ENCODE measurements around the gene MITD1. TPM values are rescaled to one million over a fixed set of nuclear protein-coding genes. Genes with fewer than 3 reads are reported as not detected.

MITD1 gene
- total and polyA plus RNA-seq, 12 donors, result 14.4 to 70.1 (median 29.0) TPM

DNA sequence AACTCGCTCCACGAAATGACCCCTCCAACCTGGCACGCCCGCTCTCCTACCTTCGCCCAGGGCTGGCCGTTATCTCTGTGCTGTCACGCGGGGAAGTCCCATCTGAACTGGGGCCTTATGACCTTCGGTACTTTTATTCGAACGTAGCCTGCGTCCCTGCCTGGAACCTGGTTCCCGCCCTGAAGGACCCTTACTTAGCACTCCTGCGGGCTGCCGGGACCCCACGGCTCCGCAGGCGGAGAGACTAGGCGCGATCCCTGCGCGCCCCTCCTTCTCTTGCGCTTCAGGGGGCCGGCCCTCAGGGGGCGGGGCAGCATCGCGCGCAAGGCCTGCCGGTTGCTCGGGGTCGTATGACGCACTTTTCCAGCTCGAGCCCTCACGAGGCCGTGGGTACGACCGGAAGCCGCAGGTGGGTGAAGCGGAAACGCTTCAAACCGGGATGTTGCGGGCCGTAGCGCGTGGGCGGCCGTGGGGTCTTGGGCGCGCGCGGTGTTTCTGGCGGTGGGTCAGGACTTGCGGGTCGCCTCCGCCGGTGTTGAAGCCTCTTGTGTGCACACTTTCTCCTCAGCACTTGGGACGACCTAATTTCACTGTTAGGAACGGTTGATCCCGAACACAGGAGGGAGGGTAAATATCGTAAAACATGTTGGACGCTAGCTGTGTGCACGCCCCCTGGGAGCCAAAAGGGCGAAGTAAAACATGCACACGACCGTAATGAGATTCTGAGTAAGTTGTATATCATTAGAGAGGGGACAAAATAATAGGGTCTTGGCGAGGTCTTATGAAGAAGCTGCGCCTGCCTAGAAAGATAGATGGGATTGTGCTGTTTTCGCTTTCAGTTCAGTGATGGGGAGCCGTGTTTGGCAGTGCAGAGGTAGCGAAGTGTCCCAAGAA lies 26.0 kb downstream of the MITD1 start, which contains the start of the genes LIPT1 and TSGA10:
Gene LIPT1, plus strand, starts transcription at position 325 of the 894 bp plus-strand sequence. CDS start 6,991 bp downstream, outside the sequence.
Gene TSGA10, minus strand, starts transcription at position 300 of the 894 bp plus-strand sequence. CDS start 45,503 bp downstream, outside the sequence.
- Histone ChIP-seq H3K27me3 (no peaks in the 10 kb centered on the region), H3K4me1 (replicated peaks in 1 of 2) (peaks cover 0 to 24% of the 10 kb centered on the region in 2 donors), H3K4me3 (peak within 1 kb of the TSS; percentile 36 to 90 (median 72)), H3K27ac (peak within 1 kb of the TSS; percentile 45 to 96 (median 92)), H3K9me3 (replicated peaks in 1 of 3) (no peaks in the 10 kb centered on the region), H3K36me3 (replicated peaks in 1 of 2) (no peaks in the 10 kb centered on the region)
- 0 to 1% (median 0%) methylated on average over 35 to 70 of the region's 70 CpGs for WGBS, 4 donors
- intact Hi-C loops (cut with DNase I), result no loop called here
- TF ChIP-seq, protein P1, sequence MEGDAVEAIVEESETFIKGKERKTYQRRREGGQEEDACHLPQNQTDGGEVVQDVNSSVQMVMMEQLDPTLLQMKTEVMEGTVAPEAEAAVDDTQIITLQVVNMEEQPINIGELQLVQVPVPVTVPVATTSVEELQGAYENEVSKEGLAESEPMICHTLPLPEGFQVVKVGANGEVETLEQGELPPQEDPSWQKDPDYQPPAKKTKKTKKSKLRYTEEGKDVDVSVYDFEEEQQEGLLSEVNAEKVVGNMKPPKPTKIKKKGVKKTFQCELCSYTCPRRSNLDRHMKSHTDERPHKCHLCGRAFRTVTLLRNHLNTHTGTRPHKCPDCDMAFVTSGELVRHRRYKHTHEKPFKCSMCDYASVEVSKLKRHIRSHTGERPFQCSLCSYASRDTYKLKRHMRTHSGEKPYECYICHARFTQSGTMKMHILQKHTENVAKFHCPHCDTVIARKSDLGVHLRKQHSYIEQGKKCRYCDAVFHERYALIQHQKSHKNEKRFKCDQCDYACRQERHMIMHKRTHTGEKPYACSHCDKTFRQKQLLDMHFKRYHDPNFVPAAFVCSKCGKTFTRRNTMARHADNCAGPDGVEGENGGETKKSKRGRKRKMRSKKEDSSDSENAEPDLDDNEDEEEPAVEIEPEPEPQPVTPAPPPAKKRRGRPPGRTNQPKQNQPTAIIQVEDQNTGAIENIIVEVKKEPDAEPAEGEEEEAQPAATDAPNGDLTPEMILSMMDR (IDR thresholded peaks at IDR 0.05), result peak in 1 of 6 experiments; percentile 12
- peak; percentile 74 to 89 for TF ChIP-seq POLR2A (IDR thresholded peaks at IDR 0.05)
- peak; percentile 92 to 96 (median 95) for DNase-seq

DNA sequence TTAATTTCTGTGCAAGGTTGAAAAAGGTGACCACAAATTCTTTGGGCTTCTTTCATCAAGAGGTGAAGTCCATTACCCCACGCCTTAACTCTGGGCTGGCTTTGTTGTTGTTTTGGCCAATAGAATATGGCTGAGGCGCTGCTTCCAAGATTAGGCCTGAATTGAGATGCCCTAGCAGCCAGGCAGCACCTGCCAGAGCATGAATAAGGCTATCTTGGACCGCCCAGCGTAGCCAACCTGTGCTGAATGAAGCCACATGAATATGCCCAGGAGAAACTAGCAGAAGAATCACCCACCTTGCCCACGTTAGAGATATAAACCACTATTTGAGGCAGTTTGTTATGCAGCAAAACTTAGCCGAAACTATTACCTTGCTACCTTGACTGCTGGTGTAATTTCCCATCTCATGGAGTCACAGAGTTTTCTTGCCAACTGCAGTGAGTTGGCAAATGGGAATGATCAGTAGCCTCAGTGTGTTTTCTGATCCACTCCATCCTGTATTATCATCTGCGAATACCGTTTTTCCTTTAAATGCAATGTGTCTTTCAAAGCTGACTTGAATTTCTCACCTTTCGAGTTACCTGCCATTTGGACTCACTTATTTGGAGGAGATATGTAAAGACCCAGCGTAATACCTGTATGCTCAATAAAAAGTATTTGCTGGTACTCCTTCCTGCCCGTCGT lies 26.8 kb downstream of the MITD1 start:
- intact Hi-C loops (cut with DNase I), result no loop called here
- 34 to 43% (median 37%) methylated on average over 9 to 12 of the region's 12 CpGs for WGBS, 4 donors
- Histone ChIP-seq H3K36me3 (replicated peaks in 1 of 2) (no peaks in the 10 kb centered on the region), H3K27me3 (no peaks in the 10 kb centered on the region), H3K27ac (peak overlapping the region in 4 of 5 donors; percentile 68 to 96 (median 92)), H3K4me1 (replicated peaks in 1 of 2) (peaks cover 0 to 24% of the 10 kb centered on the region in 2 donors), H3K9me3 (replicated peaks in 1 of 3) (no peaks in the 10 kb centered on the region), H3K4me3 (peak overlapping the region in 3 of 4 donors; percentile 62 to 90 (median 82))
- TF ChIP-seq, protein P1 (IDR thresholded peaks at IDR 0.05), result no peak
- TF ChIP-seq POLR2A (IDR thresholded peaks at IDR 0.05), result no peak
- DNase-seq, result peak in 4 of 7 donors; percentile 15 to 58 (median 24)

DNA sequence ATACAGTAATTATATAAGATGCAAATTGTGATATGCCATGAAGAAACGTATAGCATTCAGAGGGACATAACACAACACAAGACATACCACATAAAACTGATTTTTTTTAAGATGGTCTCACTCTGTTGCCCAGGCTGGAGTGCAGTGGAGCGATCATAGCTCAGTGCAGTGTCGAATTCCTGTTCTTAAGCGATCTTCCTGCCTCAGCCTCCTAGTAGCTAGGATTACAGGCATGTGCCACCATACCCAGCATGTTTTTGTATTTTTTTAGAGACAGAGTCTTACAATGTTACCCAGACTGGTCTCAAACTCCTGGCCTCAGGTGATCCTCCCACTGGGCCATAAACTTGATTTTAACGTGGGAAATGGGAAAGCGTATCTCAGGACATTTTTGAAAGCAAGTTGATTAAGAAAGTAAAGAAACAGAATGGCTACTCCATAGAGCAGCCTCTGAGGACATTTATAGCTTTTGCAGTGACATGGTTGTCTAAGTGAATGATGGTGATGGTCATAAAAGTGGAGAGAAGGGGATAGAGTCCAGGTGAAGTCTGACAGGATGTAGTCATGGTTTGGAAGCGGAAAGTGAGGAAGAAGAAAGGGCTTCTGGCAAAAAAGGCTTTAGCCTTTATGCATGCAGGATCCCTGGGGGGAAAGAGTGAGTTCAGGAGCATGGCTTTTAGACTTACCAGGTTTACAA lies 28.5 kb downstream of the MITD1 start:
- no peaks in the 10 kb centered on the region for H3K9me3 ChIP-seq (replicated peaks in 1 of 3)
- peaks cover 0 to 24% of the 10 kb centered on the region in 2 donors for H3K4me1 ChIP-seq (replicated peaks in 1 of 2)
- no peak overlapping the region for H3K27ac ChIP-seq
- 88 to 92% (median 90%) methylated on average over 7 of the region's 7 CpGs for WGBS, 4 donors
- no peaks in the 10 kb centered on the region for H3K27me3 ChIP-seq
- no peak for DNase-seq
- no peaks in the 10 kb centered on the region for H3K36me3 ChIP-seq (replicated peaks in 1 of 2)
- intact Hi-C loops (cut with DNase I), result no loop called here
- H3K4me3 ChIP-seq, result no peak overlapping the region
- no peak for TF ChIP-seq POLR2A (IDR thresholded peaks at IDR 0.05)
- TF ChIP-seq, protein P1 (IDR thresholded peaks at IDR 0.05), result no peak

All from adrenal gland (tissue), 12 donors.